Measurements from ENCODE around the gene MRRF.

The MRRF gene

DNA sequence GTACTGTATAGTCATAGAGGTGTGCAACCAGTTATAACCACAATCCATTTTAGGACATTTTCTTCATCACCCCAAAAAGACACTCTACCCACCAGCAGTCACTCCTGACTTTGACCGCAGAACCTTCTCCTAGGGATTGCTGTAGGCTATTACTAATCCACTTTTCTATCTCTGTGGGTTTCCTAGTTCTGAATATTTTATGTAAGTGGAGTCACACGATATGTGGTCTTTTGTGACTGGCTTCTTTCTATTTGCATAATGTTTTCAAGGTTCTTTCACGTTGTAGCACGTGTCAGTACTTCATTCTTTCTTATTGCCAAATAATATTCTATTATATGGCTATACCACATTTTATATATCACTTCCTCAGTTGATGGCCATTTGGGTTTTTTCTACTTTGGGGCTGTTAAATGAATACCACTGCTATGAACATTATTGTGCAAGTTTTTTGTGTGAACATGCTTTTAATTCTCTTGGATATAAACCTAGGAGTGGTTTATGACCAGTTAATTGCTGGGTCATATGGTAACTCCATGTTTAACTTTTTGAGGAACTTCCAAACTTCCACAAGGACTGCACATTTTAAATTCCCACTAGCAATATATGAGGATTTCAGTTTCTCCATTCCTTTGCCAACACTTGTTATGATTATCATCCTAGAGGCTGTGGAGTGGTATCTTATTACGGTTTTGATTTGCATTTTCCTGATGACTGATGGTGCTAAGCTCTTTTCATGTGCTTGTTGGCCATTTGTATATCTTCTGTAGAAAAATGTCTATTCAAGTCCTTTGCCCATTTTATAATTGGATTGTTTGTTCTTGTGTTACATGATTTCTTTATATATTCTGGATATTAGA, 37.8 kb downstream of the MRRF start:
- intact Hi-C loops (cut with DNase I; ENCODE audit: low total_unique reads): no loop called here
- no peak overlapping the region for H3K27ac ChIP-seq
- H3K4me3 ChIP-seq: no peak overlapping the region
- DNase-seq: no peak
- H3K9me3 ChIP-seq: no peaks in the 10 kb centered on the region
- peaks cover 0 to 78% (median 51%) of the 10 kb centered on the region in 3 donors for H3K36me3 ChIP-seq
- TF ChIP-seq, protein P1, sequence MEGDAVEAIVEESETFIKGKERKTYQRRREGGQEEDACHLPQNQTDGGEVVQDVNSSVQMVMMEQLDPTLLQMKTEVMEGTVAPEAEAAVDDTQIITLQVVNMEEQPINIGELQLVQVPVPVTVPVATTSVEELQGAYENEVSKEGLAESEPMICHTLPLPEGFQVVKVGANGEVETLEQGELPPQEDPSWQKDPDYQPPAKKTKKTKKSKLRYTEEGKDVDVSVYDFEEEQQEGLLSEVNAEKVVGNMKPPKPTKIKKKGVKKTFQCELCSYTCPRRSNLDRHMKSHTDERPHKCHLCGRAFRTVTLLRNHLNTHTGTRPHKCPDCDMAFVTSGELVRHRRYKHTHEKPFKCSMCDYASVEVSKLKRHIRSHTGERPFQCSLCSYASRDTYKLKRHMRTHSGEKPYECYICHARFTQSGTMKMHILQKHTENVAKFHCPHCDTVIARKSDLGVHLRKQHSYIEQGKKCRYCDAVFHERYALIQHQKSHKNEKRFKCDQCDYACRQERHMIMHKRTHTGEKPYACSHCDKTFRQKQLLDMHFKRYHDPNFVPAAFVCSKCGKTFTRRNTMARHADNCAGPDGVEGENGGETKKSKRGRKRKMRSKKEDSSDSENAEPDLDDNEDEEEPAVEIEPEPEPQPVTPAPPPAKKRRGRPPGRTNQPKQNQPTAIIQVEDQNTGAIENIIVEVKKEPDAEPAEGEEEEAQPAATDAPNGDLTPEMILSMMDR (IDR thresholded peaks at IDR 0.05): no peak
- H3K27me3 ChIP-seq: no peaks in the 10 kb centered on the region
- no peaks in the 10 kb centered on the region for H3K4me1 ChIP-seq

DNA sequence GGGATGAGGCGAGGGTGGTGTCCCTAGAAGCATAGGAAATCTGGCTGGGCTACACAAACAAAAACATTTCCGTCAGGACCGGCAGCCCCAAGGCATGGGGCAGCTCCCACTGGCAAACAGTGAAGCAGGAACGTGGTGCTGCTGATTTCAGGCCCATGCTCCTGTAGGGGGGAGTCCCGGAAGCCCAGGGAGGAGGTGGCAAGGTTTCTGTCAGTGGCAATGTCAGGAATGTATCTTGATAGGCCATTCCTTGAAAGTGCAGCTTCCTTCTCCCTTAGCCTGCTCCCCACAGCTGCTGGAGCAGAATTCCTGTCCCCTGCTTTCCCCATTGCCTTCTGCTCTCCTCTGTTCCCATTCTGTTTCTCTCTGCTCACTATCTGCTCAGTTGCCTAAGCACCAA, 42.4 kb downstream of the MRRF start:
- H3K27ac ChIP-seq: no peak overlapping the region
- TF ChIP-seq, protein P1 (IDR thresholded peaks at IDR 0.05): no peak
- no peak for DNase-seq
- H3K4me3 ChIP-seq: no peak overlapping the region
- intact Hi-C loops (cut with DNase I; ENCODE audit: low total_unique reads): no loop called here
- no peaks in the 10 kb centered on the region for H3K9me3 ChIP-seq
- no peaks in the 10 kb centered on the region for H3K4me1 ChIP-seq
- H3K27me3 ChIP-seq: no peaks in the 10 kb centered on the region
- H3K36me3 ChIP-seq: peaks cover 0 to 66% (median 32%) of the 10 kb centered on the region in 3 donors

DNA sequence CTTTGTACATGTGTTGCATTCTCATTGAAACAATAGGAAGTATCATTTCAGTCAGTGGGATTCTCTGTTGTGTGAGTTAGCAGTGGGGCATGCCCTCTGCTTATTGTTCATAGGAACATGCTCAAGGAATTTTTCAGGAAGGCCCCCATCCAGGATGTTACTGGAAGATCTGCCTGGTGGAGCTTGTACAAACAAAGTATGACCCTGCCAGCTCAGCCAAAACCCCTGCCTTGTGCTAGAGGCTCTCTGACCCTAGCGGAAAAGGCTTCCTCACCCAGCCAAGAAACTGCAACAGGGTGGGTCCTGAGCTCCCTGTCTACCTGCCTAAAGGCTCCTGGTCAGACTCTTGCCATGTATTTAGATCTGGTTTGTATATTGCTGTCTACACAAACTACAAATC, 43.2 kb downstream of the MRRF start:
- peaks cover 3 to 68% (median 28%) of the 10 kb centered on the region in 3 donors for H3K36me3 ChIP-seq

DNA sequence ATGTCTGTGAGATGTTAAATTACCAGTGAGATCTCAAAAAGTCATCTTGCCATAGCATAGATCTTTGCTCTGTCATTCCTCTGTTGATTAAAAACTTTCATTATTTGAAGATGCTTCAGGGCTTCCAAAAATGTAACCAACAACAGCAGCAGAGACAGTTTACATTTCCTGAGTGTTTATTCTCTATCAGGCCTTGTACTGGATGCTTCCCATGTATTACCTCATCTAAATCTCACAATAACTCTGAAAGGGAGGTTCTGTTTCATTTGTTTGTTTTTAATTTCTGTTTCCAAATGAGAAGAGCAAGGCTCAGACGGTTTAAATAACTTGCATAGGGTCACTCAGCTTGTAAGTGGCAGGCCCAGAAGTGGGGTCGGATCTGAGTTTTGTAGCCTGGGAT, 45.2 kb downstream of the MRRF start:
- DNase-seq: no peak
- peaks cover 14 to 75% (median 37%) of the 10 kb centered on the region in 3 donors for H3K36me3 ChIP-seq
- intact Hi-C loops (cut with DNase I; ENCODE audit: low total_unique reads): no loop called here

More for the DNA sequence above, 43.2 kb downstream of the MRRF start:
- Histone ChIP-seq H3K4me1 (no peaks in the 10 kb centered on the region), H3K4me3 (no peak overlapping the region), H3K9me3 (no peaks in the 10 kb centered on the region), H3K27me3 (no peaks in the 10 kb centered on the region), H3K27ac (no peak overlapping the region)
- no peak for DNase-seq
- intact Hi-C loops (cut with DNase I; ENCODE audit: low total_unique reads): no loop called here
- TF ChIP-seq, protein P1 (IDR thresholded peaks at IDR 0.05): no peak

DNA sequence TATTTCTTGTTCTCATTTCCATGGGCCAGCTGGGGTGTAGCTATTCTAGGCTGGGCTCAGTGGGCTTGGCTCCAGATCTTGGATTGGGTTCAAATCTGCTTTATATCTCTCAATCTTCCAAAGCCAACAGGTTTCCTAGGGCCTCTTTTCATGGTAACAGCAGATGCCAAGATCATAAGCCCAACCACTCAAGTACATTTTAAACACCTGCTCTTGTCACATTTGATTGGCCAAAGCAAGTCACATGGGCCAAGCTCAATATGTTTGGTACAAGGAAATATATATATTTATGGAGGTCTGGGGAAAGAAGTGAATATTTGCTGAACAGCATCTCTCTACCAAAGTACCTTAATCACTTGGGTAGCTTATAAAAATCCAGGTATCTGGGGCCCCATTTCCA, 49.5 kb downstream of the MRRF start:
- TF ChIP-seq, protein P1 (IDR thresholded peaks at IDR 0.05): no peak
- Histone ChIP-seq H3K27ac (no peak overlapping the region), H3K9me3 (no peaks in the 10 kb centered on the region), H3K4me1 (no peaks in the 10 kb centered on the region), H3K27me3 (no peaks in the 10 kb centered on the region), H3K4me3 (no peak overlapping the region), H3K36me3 (peaks cover 14 to 59% (median 34%) of the 10 kb centered on the region in 3 donors)
- intact Hi-C loops (cut with DNase I; ENCODE audit: low total_unique reads): no loop called here
- DNase-seq: no peak

More for the DNA sequence above, 45.2 kb downstream of the MRRF start:
- Histone ChIP-seq H3K4me1 (no peaks in the 10 kb centered on the region), H3K27ac (no peak overlapping the region), H3K4me3 (no peak overlapping the region), H3K27me3 (no peaks in the 10 kb centered on the region), H3K9me3 (no peaks in the 10 kb centered on the region)
- TF ChIP-seq, protein P1 (IDR thresholded peaks at IDR 0.05): no peak
